Gastroesophageal sphincter (tissue), 3 donors: ENCODE results near the gene SELENOT.

Experiments used
- CTCF ChIP-seq, 4 experiments: fragments of 200-600 bp in 2 of 4; fragments of 450-650 bp in 2 of 4; sonication (generic) in 1 of 4; IDR thresholded peaks; one replicate each; pipeline ENCODE4 v1.5.1; 2017 to 2019; ENCODE audit warnings: antibody characterized with exemption in 4 of 4, mild to moderate bottlenecking in 2 of 4, moderate library complexity in 2 of 4
- EP300 ChIP-seq: sonication (generic); formaldehyde crosslinking; IDR thresholded peaks from one replicate; pipeline ENCODE4 v1.6.1; 2017; ENCODE audit warnings: antibody characterized with exemption, mild to moderate bottlenecking
- POLR2A ChIP-seq, 2 donors: fragments of 450-650 bp; IDR thresholded peaks; one replicate each; pipeline ENCODE4 v1.6.1; 2017; ENCODE audit warnings: antibody characterized with exemption in 2 of 2, mild to moderate bottlenecking in 2 of 2, moderate library complexity in 1 of 2
- POLR2AphosphoS5 ChIP-seq: sonication (generic); formaldehyde crosslinking; IDR thresholded peaks from one replicate; pipeline ENCODE4 v1.6.1; 2017; ENCODE audit warnings: antibody characterized with exemption

DNA sequence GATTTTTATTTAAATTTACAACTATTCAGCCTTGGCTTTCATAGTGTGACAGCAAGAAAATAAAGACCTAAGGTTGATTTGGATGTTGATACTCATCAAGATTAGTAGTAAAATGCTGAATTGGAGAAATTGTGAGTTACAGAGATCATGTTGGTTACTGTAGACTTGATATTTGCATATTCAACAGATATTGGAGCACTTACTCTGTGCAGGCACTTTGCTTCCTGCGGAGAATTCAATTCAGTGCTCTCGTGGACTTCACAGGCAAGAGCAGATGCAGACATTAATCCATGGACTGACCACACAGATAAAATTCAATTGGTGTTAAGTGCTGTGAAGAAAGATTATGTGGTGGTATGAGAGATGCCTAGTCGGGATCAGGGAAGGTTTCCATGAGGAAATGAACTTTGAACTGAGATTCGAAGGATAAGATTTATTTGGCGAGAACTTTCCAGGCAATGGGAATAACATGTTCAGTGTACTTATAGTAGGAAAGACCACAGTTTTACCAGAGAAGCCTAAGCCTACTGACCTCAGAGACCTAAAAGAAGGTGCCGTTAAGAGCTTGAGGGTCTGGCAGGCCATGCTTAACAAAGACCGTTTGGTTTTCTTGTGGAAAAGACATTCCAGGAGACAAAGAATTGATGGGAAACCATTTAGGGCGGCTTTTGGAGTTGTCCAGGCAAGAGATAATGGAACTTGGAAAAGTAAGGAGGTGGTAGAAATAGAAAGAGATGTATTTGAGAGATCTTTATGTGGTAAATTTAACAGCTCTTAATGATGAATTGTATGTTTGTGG, 4.3 kb downstream of the SELENOT start:
- TF ChIP-seq CTCF (IDR thresholded peaks at IDR 0.05), result no peak
- TF ChIP-seq POLR2A (IDR thresholded peaks at IDR 0.05), result no peak
- TF ChIP-seq EP300, result no peak
- no peak for TF ChIP-seq POLR2AphosphoS5
